Ishikawa (cell line): ENCODE measurements around the gene TCL1B.
A peak's percentile ranks its signal among the peaks of the same experiment; 100 is the strongest.

Experiments
- CEBPB ChIP-seq: IDR thresholded peaks from 2 replicates; pipeline ENCODE4 v1.6.1; 2012
- CREB1 ChIP-seq: IDR thresholded peaks from 2 replicates; pipeline ENCODE4 v1.6.1; 2012; ENCODE audit warnings: low read depth
- EGR1 ChIP-seq: IDR thresholded peaks from 2 replicates; pipeline ENCODE4 v1.6.1; 2012
- EP300 ChIP-seq: IDR thresholded peaks from 2 replicates; pipeline ENCODE4 v1.6.1; 2012; ENCODE audit warnings: borderline replicate concordance
- FOXM1 ChIP-seq: IDR thresholded peaks from 2 replicates; pipeline ENCODE4 v1.6.1; 2012; ENCODE audit warnings: low read depth, borderline replicate concordance
- NFIC ChIP-seq: IDR thresholded peaks from 2 replicates; pipeline ENCODE4 v1.6.1; 2012
- RAD21 ChIP-seq: IDR thresholded peaks from 2 replicates; pipeline ENCODE4 v1.6.1; 2012; ENCODE audit warnings: low read depth
- TAF1 ChIP-seq: IDR thresholded peaks from 2 replicates; pipeline ENCODE4 v1.6.1; 2012; ENCODE audit warnings: low read depth, mild to moderate bottlenecking
- TCF12 ChIP-seq: IDR thresholded peaks from 2 replicates; pipeline ENCODE4 v1.6.1; 2012; ENCODE audit warnings: low read depth
- TEAD4 ChIP-seq: IDR thresholded peaks from 2 replicates; pipeline ENCODE4 v1.6.1; 2012
- YY1 ChIP-seq: IDR thresholded peaks from 2 replicates; pipeline ENCODE4 v1.6.1; 2012; ENCODE audit warnings: low read depth
- ZBTB7A ChIP-seq: IDR thresholded peaks from 2 replicates; pipeline ENCODE4 v1.6.1; 2012; ENCODE audit warnings: low read depth
- TF ChIP-seq, protein P1 (sequence below): IDR thresholded peaks from 2 replicates; pipeline ENCODE4 v1.6.1; 2012
- TF ChIP-seq, protein P2 (sequence below): IDR thresholded peaks from 2 replicates; pipeline ENCODE4 v1.6.1; 2012
- TF ChIP-seq, protein P3 (sequence below): IDR thresholded peaks from 2 replicates; pipeline ENCODE4 v1.6.1; 2012; ENCODE audit warnings: low read depth, mild to moderate bottlenecking

TCL1B gene

DNA sequence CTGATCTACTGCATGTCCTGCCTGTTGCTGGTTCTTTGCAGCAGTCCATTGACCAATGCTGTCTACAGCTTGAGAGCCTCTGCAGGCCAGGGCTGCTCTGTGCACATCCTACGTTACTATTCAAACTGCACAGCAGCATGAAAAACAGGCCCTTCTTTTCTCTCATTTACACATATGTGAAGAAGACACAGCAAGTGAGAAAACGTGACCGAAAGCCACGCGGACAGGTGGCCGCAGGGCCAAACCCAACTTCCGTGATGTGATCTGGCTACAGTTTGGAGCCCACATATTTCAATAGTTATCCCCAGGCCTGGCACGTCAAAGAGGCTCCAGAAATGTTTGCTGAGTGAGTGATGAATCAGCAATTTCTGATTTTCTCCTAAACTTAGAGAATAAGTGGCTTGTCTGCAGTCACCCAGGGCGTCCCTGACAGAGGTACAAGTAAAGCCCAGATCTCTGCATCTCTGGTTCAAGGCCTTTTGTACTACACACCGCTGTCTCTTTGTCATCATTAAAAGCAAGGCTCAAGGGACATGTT, 17.9 kb upstream of the TCL1B start:
- TF ChIP-seq NFIC (no peak), TAF1 (no peak), EGR1 (no peak), RAD21 (no peak), TEAD4 (no peak), FOXM1 (no peak), YY1 (no peak), CREB1 (no peak)
- TF ChIP-seq, protein P1, sequence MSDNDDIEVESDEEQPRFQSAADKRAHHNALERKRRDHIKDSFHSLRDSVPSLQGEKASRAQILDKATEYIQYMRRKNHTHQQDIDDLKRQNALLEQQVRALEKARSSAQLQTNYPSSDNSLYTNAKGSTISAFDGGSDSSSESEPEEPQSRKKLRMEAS = no peak

DNA sequence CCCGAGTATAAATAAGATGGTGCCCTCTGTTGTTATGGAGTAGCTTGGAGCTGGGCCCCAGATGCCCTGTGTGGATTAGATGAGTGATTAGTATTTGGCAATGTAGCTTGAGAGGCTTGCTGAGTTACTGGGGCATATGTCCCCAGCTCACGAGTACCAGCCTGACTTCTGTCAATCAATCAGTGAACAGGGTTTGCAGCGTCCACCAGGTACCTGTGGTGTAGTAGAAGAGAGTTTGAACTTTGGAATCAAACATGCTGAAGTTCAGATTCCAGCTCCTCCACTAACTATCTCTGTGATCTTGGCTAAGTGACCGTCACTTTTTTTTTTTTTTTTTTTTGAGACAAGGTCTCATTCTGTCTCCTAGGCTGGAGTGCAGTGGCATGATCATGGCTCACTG, 11.6 kb upstream of the TCL1B start:
- TF ChIP-seq CEBPB = no peak
- no peak for TF ChIP-seq CREB1
- no peak for TF ChIP-seq TAF1
- TF ChIP-seq, protein P1 = no peak
- no peak for TF ChIP-seq EP300
- TF ChIP-seq EGR1 = no peak
- no peak for TF ChIP-seq FOXM1
- TF ChIP-seq, protein P2, sequence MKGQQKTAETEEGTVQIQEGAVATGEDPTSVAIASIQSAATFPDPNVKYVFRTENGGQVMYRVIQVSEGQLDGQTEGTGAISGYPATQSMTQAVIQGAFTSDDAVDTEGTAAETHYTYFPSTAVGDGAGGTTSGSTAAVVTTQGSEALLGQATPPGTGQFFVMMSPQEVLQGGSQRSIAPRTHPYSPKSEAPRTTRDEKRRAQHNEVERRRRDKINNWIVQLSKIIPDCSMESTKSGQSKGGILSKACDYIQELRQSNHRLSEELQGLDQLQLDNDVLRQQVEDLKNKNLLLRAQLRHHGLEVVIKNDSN = no peak
- TF ChIP-seq YY1 = no peak
- TF ChIP-seq TEAD4 = no peak

DNA sequence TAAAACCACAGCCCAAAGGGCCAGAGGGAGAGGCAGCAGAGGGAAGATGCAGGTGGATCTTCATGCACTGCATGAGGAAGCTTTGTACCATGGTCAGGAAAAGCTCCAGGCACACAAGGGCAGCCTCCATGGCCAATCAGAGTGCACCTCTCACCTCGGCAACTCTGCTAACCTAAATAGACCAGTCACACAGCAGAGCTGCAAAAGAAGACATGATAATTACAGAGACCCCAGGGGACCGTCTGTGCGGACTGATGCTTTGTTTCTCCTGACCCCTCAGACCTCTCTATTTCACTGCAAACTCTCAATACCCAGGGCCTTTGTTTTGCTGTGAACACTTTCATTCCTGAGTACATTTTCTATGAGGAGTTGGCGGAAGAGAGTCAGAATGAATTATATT, 10.7 kb upstream of the TCL1B start:
- TF ChIP-seq CREB1 = no peak
- no peak for TF ChIP-seq CEBPB
- no peak for TF ChIP-seq TEAD4
- TF ChIP-seq, protein P1 = no peak
- no peak for TF ChIP-seq YY1
- TF ChIP-seq ZBTB7A = no peak
- TF ChIP-seq, protein P2 = no peak
- TF ChIP-seq EP300 = no peak
- TF ChIP-seq, protein P3, sequence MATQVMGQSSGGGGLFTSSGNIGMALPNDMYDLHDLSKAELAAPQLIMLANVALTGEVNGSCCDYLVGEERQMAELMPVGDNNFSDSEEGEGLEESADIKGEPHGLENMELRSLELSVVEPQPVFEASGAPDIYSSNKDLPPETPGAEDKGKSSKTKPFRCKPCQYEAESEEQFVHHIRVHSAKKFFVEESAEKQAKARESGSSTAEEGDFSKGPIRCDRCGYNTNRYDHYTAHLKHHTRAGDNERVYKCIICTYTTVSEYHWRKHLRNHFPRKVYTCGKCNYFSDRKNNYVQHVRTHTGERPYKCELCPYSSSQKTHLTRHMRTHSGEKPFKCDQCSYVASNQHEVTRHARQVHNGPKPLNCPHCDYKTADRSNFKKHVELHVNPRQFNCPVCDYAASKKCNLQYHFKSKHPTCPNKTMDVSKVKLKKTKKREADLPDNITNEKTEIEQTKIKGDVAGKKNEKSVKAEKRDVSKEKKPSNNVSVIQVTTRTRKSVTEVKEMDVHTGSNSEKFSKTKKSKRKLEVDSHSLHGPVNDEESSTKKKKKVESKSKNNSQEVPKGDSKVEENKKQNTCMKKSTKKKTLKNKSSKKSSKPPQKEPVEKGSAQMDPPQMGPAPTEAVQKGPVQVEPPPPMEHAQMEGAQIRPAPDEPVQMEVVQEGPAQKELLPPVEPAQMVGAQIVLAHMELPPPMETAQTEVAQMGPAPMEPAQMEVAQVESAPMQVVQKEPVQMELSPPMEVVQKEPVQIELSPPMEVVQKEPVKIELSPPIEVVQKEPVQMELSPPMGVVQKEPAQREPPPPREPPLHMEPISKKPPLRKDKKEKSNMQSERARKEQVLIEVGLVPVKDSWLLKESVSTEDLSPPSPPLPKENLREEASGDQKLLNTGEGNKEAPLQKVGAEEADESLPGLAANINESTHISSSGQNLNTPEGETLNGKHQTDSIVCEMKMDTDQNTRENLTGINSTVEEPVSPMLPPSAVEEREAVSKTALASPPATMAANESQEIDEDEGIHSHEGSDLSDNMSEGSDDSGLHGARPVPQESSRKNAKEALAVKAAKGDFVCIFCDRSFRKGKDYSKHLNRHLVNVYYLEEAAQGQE = no peak
- TF ChIP-seq EGR1 = no peak
- no peak for TF ChIP-seq TCF12
- TF ChIP-seq FOXM1 = no peak
- no peak for TF ChIP-seq RAD21
- no peak for TF ChIP-seq TAF1
- no peak for TF ChIP-seq NFIC

DNA sequence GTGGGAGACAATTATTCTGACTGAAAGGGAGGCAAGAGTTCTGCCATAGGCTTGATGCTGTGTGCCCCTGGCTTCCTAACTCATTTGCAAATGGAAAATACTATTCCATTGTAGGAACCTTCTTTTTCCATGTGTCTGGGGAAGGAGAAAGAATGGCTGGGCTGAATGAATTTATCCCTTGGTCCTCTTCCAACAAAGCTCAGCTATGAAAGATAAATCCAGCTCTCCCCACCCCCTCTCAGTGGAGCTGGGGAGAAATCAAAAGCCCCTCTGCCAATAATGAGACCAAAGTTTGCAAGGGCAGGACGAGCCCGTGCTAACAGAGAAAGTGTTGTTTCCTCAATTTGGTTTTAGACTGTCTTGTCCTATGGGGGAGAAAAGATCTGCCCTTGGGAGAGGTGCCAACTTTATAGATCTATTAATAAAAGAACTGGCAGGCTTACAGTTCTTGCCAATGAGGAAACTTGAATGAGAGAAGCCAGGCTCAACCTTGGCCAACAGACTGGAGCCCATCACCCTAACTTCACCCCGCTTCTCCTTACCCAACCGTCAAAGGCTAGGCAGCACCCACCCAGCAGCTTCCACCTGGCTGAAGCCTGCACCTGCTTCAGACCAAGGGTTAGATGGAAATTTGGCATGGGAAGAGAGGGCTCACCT, 8.9 kb upstream of the TCL1B start:
- TF ChIP-seq TEAD4 = no peak
- TF ChIP-seq, protein P1 = no peak
- no peak for TF ChIP-seq EGR1
- TF ChIP-seq EP300 = no peak
- TF ChIP-seq, protein P3 = no peak
- TF ChIP-seq FOXM1 = no peak
- no peak for TF ChIP-seq CEBPB
- no peak for TF ChIP-seq YY1
- no peak for TF ChIP-seq TAF1
- TF ChIP-seq RAD21 = no peak
- TF ChIP-seq, protein P2 = no peak
- TF ChIP-seq ZBTB7A = no peak
- no peak for TF ChIP-seq CREB1
- TF ChIP-seq NFIC = no peak
- TF ChIP-seq TCF12 = no peak

DNA sequence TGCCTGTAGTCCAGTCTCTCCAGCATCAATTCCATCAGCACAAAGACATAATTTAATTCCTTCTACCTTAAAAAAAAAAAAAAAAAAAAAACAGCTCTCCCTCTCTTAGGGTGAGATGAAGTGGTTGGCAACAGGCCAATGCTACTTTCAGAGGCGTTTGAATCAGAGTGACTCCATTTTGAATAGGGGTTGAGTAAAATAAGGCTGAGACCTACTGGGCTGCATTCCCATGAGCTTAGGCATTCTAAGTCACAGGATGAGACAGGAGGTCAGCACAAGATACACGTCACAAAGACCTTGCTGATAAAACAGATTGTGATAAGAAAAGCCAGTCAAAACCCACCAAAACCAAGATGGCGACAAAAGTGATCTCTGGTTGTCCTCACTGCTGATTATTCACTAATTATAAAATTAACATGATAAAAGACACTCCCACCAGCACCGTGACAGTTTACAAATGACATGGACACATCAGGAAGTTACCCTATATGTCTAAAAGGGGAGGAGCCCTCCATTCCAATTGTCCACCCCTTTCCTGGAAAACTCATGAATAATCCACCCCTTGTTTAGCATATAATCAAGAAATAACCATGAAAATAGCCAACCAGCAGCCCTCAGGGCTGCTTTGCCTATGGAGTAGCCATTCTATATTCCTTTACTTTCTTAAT, 6.9 kb upstream of the TCL1B start:
- no peak for TF ChIP-seq EP300
- TF ChIP-seq NFIC = 0 out of 2 replicates have a peak, but pooled peaks have one; percentile 21
- TF ChIP-seq RAD21 = no peak
